Hepatocyte (in vitro differentiated cells): ENCODE measurements around the gene ZNF519.
"Not testable (repeated sequence)": the region's sequence is repeated elsewhere in the genome, so short reads cannot be mapped to it uniquely, and the experiment has no call there.

ENCODE experiments used
- EZH2 ChIP-seq: fragments of 200-600 bp; sonication (generic); IDR thresholded peaks from 2 replicates; pipeline ENCODE4 v1.6.1; 2016; ENCODE audit warnings: antibody characterized with exemption, mild to moderate bottlenecking, borderline replicate concordance
- TF ChIP-seq, protein P1 (sequence below): fragments of 200-600 bp; sonication (generic); IDR thresholded peaks from 2 replicates; pipeline ENCODE4 v1.5.1; 2016; ENCODE audit warnings: antibody characterized with exemption, mild to moderate bottlenecking; ENCODE audit not compliant: poor library complexity

DNA sequence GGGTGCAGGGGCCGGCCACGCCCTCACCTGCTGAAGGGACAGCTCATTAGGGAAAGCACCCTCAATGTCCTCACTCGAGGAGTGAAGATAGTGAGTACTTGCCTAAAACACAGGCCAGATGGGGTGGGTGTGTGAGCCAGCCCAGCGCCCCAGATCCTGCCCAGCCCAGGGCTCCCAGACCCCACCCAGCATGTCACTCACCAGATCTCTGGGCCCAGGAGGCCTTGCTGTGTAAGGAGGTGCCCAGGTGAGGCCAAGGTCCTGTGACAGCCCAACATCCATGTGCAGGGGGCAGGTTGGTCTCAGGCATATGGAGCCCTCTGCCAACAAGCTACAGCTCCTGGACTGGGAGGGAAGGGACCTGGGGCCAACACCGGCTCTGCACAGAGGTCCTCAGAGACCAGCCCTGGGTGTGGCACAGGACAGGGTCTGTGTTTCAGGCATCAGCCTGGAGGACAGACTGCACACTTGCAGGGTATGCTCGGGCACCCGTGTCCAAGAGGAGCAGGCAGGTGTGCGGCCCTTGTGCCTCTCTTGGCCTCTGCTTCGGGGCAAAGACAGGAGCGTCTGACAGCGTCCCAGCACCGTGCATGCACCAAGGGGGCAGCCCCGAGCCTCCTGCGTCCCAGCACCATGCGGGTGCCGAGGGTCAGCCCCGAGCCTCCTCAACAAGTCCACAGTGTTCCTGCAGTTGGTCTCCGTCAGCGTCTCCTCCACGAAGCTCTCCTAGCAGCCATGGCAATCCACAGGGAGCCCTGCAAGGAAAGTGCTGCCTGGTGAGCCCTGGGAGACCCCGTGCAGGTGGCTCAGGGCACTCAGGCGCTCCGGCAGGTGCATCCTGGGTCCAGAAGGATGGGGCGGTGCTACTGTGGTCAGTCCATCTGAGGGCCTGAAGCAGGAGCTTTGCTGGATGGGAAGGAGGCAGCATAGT lies 16.0 kb upstream of the ZNF519 start:
- TF ChIP-seq EZH2, result not testable (repeated sequence)
- TF ChIP-seq, protein P1, sequence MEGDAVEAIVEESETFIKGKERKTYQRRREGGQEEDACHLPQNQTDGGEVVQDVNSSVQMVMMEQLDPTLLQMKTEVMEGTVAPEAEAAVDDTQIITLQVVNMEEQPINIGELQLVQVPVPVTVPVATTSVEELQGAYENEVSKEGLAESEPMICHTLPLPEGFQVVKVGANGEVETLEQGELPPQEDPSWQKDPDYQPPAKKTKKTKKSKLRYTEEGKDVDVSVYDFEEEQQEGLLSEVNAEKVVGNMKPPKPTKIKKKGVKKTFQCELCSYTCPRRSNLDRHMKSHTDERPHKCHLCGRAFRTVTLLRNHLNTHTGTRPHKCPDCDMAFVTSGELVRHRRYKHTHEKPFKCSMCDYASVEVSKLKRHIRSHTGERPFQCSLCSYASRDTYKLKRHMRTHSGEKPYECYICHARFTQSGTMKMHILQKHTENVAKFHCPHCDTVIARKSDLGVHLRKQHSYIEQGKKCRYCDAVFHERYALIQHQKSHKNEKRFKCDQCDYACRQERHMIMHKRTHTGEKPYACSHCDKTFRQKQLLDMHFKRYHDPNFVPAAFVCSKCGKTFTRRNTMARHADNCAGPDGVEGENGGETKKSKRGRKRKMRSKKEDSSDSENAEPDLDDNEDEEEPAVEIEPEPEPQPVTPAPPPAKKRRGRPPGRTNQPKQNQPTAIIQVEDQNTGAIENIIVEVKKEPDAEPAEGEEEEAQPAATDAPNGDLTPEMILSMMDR, result not testable (repeated sequence)
